Erythroblast (primary cell): ENCODE measurements around the gene ZFYVE1.

Source experiments
- GATA1 ChIP-seq: IDR thresholded peaks from 2 replicates; pipeline ENCODE4 v1.6.1; 2011; ENCODE audit warnings: low read depth, mild to moderate bottlenecking, control low read depth, low read length, moderate library complexity
- POLR2A ChIP-seq: IDR thresholded peaks from 2 replicates; pipeline ENCODE4 v1.6.1; 2011; ENCODE audit warnings: mild to moderate bottlenecking, low read length

DNA sequence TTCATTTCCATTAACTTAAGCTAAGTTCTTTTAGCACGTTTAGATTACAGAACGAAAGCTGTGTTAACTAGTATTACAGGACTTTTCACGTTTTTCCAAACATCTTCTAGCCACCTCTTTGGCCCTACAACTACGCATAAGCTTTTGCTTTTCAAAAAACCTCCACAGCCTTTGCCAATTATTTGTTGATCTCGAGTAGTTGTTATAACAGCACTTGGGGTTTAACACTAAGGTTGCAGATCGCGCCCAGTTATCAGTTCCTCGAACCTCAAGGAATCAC is 31.0 kb upstream of the ZFYVE1 start:
- no peak for TF ChIP-seq POLR2A
- TF ChIP-seq GATA1 = no peak
